LHCN-M2 (cell line): ENCODE results near the gene CALML3. TPM values are rescaled to one million over a fixed set of nuclear protein-coding genes. Genes with fewer than 3 reads are reported as not detected.

Experiments
- DNase-seq: peaks from one replicate; pipeline ENCODE4 v3.0.0-alpha.2; 2012; ENCODE audit warnings: low read depth
- total RNA-seq: library from RNA; depleted of rRNA; stranded (reverse); fragments of >200 nt; gene quantifications from 2 replicates; pipeline ENCODE4 v1.2.3, GENCODE V29; 2014

The CALML3 gene
- total RNA-seq, 1 experiment from 2014 or later, result not detected

DNA sequence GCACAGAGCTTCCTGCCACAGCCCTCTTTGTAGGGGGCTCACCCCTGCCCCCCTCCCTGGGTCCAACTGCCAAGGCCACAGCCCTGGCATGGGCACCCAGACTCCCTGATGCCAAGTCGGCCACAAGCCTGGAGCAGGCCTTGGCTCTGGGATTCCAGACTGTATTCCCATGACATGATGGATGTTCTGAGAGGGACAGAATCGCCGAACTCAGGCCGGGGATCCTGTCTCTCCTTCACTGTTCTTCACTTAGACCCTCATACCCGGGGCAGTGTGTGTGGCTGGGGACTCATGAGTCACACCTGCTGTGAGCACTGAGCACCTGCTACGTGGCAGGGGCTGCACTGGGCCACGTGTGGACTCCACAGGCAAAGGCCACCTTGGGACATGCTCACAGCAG is 33.3 kb upstream of the CALML3 start:
- DNase-seq, result no peak

DNA sequence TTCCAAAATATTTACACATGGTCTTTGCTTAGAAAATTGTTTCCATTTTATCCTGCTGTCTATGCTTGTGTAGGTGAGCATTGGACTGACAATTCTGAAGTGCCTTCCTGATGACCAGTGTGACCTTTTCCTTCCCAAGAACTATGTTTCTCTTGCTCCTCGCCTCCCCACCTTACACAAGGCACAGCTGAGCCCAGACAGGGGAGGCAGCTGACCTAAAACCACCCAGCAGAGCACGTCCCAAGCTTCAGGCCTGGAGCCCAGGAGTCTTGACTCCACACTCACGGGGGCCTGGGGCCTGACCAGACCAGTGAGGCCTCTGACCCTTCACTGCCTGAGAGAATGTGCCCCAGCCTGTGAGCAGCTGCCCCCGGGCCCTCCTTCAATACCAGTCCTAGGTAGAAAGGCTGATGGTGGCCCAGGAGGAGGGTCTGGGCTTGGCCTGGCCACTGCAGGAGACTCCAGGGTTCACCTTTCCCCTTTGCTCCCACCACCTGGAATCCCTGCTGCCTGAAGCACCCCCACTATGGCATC is 32.4 kb upstream of the CALML3 start:
- no peak for DNase-seq

DNA sequence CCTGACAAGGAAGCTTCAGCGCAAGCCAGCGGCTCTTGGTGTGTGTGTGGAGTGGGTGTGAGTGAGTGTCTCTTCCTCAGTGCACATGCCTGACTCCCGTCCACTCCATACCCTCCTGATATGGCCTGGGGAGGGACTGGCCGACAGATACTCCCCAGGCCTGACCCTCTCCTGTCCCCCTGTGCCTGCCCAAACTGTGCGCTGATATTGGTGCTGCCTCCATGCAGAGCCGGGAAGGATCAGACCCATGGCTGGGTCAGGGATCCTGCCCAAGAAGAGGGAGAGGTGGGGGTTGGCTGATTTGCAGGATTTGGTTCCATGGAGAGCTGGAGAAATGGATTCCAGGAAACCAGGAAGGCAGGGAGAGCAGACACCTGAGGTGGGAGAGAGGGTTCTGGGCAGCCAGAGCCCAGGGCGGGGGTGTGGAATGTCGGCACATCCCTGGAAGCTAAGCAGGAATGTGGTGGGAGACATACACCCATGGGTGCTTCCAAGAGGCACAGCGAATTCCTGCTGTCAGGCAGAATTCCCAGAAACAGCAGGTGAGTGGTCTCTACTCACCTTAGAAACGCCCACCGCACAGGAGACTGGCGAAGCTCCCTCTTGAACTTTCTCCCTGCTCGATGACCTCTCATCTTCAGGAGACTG is 31.7 kb upstream of the CALML3 start:
- DNase-seq, result no peak

DNA sequence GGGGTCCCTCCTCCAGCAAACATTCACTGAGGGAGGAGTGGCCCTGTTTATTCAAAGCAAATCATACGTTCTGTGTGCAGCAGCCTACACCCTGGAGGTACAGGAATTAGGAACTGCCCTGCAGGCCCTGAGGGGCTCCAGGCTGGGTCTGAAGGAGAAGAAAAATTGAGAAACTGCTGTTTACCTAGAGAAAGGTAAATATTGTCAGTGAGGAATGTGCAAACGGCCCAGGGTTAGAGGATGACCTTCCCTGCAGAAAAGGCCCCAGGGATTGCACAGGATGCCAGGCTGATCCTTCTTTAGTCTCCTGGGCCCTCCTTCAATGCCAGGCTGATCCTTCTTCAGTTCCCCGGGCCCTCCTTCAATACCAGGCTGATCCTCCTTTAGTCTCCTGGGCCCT is 31.1 kb upstream of the CALML3 start:
- no peak for DNase-seq

DNA sequence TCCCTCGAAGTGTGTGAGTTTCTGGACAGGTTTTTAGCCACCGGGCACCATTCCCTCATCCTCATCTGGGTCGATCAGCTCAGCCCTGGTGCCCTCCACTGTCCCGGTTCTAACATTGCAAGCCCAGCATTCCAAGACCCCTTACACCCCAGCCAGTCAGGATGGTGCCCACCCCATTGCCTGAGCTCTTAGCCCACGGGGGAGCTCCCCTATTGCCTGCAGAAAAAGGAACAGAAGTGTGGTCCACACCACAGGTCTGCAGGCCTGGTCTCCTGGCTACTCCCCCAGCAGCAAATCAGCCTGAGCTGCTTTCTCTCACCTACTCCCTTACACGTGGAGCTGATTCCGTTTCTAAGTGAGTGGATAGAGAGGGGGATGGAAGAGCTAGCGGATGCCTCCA is 30.1 kb upstream of the CALML3 start:
- DNase-seq, result no peak

DNA sequence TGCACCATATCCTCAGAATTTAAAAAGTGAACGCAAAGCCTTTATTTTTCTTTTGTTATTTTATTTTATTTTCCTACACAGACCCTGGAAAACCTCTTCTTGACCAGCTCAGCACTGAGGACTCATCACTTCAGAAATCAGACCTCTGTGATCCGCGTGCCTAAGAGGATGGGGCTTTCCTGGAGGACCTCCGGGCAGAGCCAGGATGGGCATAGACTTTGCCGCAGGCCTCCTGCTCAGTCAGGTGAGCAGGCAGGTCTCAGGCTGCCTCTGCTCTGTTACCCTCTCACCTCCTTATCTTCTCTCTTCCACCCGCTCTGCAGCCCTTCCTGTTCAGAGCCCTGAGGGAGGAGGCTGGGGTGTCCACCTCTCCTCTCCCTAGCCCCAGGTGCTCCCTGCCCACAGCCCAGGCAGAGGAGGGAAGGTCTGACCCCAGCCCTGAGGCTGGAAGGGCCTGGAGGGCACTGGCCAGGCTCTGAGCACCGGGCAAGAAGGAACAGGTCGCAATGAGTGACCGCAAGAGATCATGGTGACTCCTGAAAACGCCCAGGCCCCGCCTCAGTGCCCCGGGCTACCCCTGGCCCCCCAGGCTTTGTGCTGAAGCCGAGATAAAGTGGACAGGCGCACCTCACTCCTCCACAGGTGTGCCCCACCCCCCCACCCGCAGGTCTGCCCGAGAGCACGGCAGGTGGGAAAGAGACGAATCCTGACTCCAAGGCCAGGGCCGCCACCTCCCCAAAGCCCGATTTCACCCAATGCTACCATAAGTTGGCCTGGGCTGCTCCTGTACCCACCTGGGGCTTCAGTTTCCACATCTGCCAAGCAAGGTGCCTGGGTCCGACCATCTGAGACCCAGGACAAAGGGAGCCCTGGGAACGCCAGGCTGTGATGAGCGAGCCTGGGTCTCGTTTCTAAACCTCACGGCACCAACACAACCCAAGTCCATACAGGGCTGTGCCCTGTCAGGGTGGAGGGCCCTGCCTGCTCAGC is 28.2 kb upstream of the CALML3 start:
- DNase-seq, result no peak

DNA sequence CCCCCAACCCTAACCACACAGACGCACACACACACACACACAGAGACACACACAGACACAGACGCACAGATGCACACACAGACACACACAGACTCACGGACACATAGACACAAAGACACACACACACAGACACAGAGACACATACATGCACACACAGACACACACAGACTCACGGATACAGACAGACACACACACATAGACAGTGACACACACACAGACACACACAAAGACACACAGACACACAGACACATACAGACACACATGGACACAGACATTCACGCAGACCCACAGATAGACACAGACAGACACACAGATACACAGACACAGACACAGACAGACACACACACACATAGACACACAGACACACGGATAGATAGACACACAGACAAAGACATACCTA is 27.5 kb upstream of the CALML3 start:
- DNase-seq, result no peak

DNA sequence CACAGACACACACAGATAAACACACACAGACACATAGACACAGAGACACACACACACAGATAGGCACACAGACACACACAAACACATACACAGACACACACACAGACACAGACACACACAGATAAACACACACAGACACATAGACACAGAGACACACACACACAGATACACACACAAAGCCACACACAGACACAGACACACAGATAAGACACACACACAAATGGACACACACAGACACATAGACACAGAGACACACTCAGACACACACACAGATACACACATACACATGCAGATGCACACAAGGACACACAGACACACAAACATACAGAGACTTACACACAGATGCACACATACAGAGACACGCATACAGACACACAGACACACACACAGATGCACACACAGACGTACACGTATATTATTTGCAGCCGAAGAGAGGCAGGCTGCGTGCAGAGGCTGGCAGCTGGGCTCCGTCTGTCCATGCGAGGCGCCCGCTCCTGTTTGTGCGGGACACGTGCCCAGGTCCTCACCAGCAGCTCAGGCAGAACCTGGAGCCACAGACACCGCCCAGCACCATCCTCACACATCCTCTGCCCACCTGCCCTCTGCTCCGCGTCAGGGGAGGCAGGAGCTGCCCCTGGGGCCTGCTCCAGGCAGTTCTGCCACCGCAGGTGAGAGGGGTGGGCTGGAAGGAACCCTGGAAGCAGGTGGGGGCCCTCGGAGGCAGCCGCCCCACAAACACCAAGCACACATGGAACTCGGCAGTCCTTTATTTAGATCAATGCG is 26.6 kb upstream of the CALML3 start:
- DNase-seq, result no peak

DNA sequence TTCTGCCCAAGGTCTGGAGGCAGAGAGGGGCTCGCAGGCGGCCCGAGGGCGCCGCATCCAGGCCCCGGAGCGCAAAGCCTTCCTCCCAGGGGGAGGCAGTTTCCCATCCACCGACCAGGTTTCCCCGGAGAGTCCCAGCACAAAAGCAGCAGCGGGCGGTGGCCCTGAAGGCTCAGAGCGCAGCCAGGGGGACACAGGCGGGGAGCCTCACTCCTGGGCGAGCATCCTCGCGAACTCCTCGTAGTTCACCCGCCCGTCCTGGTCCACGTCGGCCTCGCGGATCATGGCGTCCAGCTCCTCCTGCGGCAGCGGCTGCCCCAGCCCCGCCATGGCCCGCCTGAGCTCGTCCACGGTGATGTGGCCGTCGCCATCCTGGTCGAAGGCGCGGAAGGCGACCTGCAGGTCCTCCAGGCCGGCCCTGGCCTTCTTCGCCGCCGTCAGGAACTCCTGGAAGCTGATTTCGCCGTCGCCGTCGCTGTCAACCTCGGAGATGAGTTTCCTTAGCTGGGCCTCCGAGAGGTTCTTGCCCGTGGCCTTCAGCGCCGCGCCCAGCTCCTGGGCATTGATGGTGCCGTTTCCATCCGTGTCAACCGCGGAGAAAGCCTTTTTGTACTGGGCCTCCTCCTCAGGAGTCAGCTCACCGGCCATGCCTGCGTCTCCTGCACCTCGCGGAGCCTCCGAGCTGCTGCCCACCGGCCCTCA is 25.8 kb upstream of the CALML3 start:
- DNase-seq, result no peak

DNA sequence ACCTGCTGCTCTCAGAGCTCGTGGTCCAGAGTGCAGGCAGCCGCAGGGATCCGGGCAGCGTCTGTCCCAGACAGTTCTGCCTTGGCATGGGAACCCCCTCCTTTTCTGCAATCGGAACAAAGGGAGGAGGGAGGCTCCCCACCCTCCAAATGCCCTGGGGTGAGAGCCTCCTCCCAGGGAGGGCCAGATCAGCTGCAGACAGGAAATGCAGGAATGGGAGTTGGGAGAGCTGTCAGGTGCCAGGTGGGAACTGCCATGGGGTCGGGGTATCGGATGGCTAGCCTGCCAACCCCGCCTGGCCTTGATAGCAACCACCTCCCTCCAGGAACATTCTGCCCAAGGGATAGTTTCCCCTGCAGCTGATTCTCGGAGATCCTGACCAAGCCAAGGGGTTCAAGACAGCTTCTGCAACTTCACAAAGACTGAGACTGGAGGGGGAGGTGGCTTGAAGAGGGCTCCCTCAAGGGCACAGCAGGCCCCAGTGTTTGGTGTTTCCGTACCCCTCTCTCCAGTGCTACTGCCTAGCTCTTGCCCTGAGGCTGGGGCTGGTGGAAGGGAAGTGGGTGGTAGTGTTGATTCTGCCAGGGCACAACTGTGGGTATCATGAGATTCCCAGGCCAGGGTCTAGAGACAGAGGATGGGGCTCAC is 25.1 kb upstream of the CALML3 start, which contains the start of gene CALML5:
Gene CALML5 (minus strand): TSS at position 78 of the 648 bp plus-strand sequence. CDS start 132 bp downstream, outside the sequence.
- DNase-seq, result no peak

DNA sequence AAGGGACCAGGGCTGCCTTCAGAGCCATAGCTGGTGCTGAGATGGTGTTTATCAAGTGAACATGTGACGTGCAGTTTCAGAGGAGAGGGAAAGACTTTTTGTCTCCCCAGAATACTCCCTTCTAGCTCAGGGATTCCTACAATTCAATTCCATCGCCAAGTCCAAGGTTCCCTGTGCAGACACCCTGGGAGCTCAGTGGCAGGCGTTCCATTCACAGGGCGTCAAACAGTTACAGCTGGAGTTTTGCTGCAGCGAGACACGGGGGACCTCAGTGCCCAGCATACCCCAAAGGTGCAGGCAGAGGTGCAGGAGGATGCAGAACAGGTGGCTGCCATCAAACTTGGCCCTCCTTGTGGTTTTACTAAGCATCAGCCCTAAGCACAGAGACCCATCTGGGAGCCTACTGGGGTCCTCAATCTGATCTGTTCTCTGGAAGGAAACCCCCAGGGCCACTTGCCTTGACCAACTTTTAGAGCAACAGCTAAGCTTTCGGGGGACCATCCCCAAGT is 24.5 kb upstream of the CALML3 start:
- no peak for DNase-seq

DNA sequence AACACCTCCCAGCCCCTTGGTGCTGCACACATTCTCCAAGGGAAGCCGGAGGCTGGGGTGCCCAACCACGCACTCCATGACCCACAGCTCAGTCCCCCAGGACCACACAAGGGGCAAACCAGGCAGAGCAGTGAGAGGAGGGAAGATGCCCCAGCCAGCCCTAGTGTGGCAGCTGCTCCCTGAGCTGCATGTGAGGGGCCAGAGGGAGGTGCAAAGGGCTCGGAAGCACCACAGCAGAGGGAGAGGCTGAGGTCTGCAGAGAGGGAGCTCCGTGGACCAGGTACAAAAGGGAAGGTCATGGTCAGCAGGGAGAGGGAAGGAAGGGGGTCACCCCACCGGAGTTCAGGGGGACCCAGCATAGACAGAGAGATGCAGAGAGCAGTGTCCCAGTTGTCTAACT is 23.9 kb upstream of the CALML3 start:
- no peak for DNase-seq

DNA sequence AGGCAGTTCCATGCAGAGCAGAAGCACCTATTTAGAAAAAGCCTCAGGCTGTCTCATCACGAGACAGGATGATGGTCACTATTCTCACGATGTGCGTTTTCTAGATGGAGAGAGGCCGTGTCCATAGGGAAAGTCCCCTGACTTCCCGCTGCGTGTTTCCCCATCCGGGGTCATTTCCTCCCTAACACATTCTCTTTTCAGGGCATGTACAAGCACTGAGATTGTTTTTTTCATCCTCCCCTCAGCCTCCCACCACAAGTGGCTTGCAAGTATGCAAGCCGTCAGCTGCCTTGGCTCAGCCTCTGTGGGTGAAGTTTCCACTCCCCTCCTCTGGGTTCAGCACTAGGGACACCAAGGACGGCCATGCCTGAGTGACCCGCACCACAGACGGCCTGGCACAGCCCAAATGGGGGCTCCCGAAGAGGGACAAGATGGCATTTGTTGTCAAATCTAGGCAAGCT is 22.7 kb upstream of the CALML3 start:
- no peak for DNase-seq

DNA sequence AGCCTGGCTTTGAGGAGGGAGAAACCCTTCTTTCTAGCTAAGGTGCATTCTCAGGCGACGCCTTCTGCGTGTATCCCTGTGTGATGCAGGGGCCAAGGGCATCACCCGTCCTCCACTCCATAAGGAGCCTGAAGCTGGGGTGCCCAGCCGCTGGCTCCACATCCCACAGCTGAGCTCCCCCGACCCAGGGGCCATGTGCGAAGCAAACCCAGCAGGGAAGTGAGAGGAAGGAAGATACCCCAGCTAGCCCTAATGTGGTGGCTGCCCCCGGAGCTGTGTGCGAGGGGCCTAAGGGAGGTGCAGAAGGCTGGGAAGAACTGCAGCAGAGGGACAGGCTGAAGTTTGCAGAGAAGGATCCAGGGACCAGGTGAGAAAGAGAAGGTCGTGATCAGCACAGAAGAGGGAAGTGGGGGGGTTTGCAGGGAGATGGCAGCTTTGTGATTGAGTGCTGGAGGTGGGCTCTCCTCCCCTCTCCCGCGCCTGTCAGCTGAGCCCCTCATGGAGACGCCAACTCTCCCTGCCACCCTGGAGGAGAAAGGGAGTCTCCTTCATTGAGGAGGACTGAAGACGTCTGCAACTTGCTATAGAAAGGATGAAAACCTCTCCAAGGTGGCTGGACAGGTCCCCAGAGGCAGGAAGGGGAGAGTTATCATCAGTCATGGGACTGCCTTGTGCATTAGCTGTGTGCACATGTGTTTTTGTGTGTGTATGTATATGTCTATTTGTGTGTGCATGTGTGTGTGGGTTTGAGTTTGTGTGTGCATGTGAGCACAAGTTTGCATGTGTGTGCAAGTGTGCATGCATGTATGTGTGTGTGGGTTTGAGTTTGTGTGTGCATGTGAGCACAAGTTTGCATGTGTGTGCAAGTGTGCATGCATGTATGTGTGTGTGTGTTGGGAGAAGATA is 21.9 kb upstream of the CALML3 start:
- DNase-seq, result no peak

DNA sequence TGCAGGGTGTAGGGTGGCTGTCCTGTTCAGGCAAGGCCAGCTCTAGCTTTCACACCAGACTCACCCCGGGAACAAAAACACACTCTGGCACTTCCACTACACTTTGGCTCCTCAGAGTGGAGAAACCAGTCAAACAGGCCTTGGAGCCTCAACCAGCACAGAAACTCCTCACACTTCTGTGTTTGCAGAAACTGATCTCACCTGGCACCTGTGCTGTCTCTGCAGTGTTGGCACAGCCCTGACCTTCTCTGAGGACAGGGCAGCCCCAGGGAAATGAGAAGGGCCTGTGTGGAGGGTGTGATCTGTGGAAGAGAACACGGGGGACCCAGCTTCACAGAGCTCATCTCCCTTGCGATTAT is 21.3 kb upstream of the CALML3 start:
- DNase-seq, result no peak

DNA sequence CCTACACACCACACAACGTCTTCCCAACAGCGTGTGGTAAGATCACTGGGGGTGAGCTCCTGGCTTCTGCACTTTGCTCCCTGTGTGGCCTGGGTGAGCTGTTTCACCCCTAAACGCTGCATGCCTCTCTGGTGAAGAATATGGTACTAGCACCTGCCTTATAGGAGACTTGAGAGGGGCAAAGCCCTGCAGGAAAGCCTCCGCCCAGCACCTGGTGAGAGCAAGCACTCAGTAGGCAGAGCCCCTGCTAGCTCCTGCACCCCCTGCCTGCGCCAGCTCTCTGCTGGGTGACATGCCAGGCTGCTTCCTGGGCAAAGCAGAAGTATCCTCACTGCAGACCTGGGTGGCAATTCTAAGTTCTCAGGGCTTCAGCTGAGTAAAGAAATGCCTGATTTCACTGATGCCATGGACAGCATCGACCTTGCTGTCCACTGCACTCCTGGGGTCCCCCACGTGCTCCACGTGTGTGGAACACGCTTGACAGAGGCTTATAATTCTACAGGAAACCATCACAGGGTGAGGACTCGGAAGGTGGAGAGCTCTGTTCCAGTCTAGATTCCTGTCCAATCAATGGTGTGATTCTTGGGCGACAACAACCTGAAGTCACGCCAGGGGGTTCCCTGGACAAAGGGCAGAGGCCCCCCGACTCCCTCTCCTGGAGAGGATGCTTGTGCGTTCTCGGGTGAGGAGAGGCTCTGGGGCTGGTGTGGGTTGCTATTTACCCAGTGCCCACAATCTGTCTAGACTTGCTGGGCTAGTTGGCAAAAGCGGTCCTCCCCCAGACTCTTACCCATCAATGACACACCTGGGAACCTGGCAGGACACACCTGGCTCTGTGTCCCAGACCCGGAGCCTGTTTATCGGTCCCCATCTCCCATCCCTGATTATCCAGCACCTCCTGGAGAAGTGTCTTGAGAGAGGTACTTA is 20.4 kb upstream of the CALML3 start:
- DNase-seq, result no peak

DNA sequence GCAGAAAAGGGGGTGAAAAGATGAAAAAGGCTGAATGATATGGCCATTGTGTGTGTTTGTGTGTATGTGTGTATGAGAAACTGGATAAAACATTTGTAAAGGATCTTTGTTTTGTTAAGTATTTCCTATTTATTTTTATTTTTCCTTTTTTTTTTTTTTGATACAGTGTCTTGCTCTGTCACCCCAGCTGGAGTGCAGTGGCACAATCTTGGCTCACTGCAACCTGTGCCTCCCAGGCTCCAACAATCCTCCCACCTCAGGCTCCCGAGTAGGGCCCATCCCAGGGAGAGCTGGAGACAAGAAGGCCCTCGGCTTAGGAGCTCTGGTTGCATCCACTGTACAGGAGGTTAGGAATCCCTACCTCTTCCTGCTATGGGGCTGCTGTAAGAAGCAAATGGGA is 18.5 kb upstream of the CALML3 start:
- DNase-seq, result no peak
